Pons (tissue), 1 donor: ENCODE data around the gene LZIC.
"Not testable (repeated sequence)": the region's sequence is repeated elsewhere in the genome, so short reads cannot be mapped to it uniquely, and the experiment has no call there.

Experiments used
- DNase-seq: peaks from one replicate; pipeline ENCODE4 v3.0.0-alpha.2; 2016; ENCODE audit warnings: low spot score

LZIC gene

GRCh38 chr1:9942939-9943788, at the start of gene LZIC, which contains the start of gene NMNAT1:
LZIC (minus strand) TSS chr1:9943391; CDS start chr1:9936619, 6,772 bp downstream.
NMNAT1 (plus strand) TSS chr1:9943475; CDS start chr1:9972074, 28,599 bp downstream.
- DNase-seq: peak; percentile 89

- DNase-seq: no peak
Measured at GRCh38 chr1:9992910-9993309, 49.7 kb upstream of the LZIC start.

GRCh38 chr1:9990944-9991343, 47.8 kb upstream of the LZIC start:
- no peak for DNase-seq

GRCh38 chr1:9989773-9990172, 46.6 kb upstream of the LZIC start:
- DNase-seq: no peak

- peak; percentile 10 for DNase-seq
Measured at GRCh38 chr1:9985001-9985400, 41.8 kb upstream of the LZIC start.

- peak; percentile 82 for DNase-seq
Measured at GRCh38 chr1:9984253-9984652, 41.1 kb upstream of the LZIC start.

GRCh38 chr1:9960706-9961562, 17.7 kb upstream of the LZIC start:
- no peak for DNase-seq

GRCh38 chr1:9960011-9960410, 16.8 kb upstream of the LZIC start:
- no peak for DNase-seq

GRCh38 chr1:9957726-9958125, 14.5 kb upstream of the LZIC start:
- DNase-seq: no peak

GRCh38 chr1:9946315-9946714, 3.1 kb upstream of the LZIC start:
- DNase-seq: no peak

GRCh38 chr1:9942399-9942938, 722 bp downstream of the LZIC start:
- DNase-seq: peak; percentile 60

GRCh38 chr1:9929431-9930385, 13.5 kb downstream of the LZIC start:
- DNase-seq: peak; percentile 96

GRCh38 chr1:9927259-9927658, 15.9 kb downstream of the LZIC start:
- DNase-seq: no peak

GRCh38 chr1:9922342-9922741, 20.8 kb downstream of the LZIC start:
- DNase-seq: no peak

- DNase-seq: no peak
Measured at GRCh38 chr1:9920606-9921005, 22.6 kb downstream of the LZIC start.

- DNase-seq: no peak
Measured at GRCh38 chr1:9917901-9918300, 25.3 kb downstream of the LZIC start.

- not testable (repeated sequence) for DNase-seq
Measured at GRCh38 chr1:9917495-9917894, 25.7 kb downstream of the LZIC start.

- DNase-seq: no peak
Measured at GRCh38 chr1:9916452-9916851, 26.7 kb downstream of the LZIC start.

- no peak for DNase-seq
Measured at GRCh38 chr1:9914610-9914937, 28.6 kb downstream of the LZIC start.

- no peak for DNase-seq
Measured at GRCh38 chr1:9912264-9912936, 30.8 kb downstream of the LZIC start.
